Neural progenitor cell (in vitro differentiated cells): ENCODE measurements around the gene SLC44A1. TPM values are rescaled to one million over a fixed set of nuclear protein-coding genes. Genes with fewer than 3 reads are reported as not detected.

Experiments
- DNase-seq: peaks from one replicate; pipeline ENCODE4 v3.0.0-alpha.2; 2016; ENCODE audit warnings: low spot score
- H2AFZ ChIP-seq: fragments of 200-600 bp; sonication (generic); replicated peaks from 2 replicates; pipeline ENCODE4 v1.6.1; 2016; ENCODE audit warnings: antibody characterized with exemption
- H3F3A ChIP-seq: fragments of 200-600 bp; sonication (generic); 2 replicates; pipeline ENCODE4 v1.6.1; 2016; ENCODE audit warnings: antibody characterized with exemption, low read depth
- H3K27ac ChIP-seq: fragments of 200-600 bp; sonication (generic); 2 replicates; pipeline ENCODE4 v1.5.1; 2016; ENCODE audit warnings: mild to moderate bottlenecking
- H3K27me3 ChIP-seq: fragments of 200-600 bp; sonication (generic); 2 replicates; pipeline ENCODE4 v1.6.1; 2016; ENCODE audit warnings: mild to moderate bottlenecking, moderate library complexity
- H3K36me3 ChIP-seq: fragments of 200-600 bp; sonication (generic); 2 replicates; pipeline ENCODE4 v1.5.1; 2016
- H3K4me1 ChIP-seq: fragments of 200-600 bp; sonication (generic); 2 replicates; pipeline ENCODE4 v1.6.1; 2016; ENCODE audit warnings: mixed run types
- H3K4me2 ChIP-seq: fragments of 200-600 bp; sonication (generic); 2 replicates; pipeline ENCODE4 v1.6.1; 2016
- H3K4me3 ChIP-seq: fragments of 200-600 bp; sonication (generic); 2 replicates; pipeline ENCODE4 v1.5.1; 2016
- H3K79me2 ChIP-seq: fragments of 200-600 bp; sonication (generic); 2 replicates; pipeline ENCODE4 v1.6.1; 2016; ENCODE audit warnings: low read depth
- H3K9ac ChIP-seq: fragments of 200-600 bp; sonication (generic); 2 replicates; pipeline ENCODE4 v1.6.1; 2016
- H3K9me3 ChIP-seq: fragments of 200-600 bp; sonication (generic); 2 replicates; pipeline ENCODE4 v1.5.1; 2016; ENCODE audit warnings: low read depth
- H4K20me1 ChIP-seq: fragments of 200-600 bp; sonication (generic); 2 replicates; pipeline ENCODE4 v1.6.1; 2016; ENCODE audit warnings: low read depth
- H3K27ac Mint-ChIP-seq: 3 replicates; pipeline ENCODE4 v1.8.0; 2021; ENCODE audit warnings: mixed read lengths
- H3K27me3 Mint-ChIP-seq: 2 replicates; pipeline ENCODE4 v1.8.0; 2022; ENCODE audit warnings: low read depth, mild to moderate bottlenecking, inconsistent platforms, moderate library complexity, mixed read lengths; ENCODE audit not compliant: insufficient read depth
- H3K36me3 Mint-ChIP-seq: 3 replicates; pipeline ENCODE4 v1.8.0; 2021; ENCODE audit warnings: mixed read lengths
- H3K4me1 Mint-ChIP-seq: 3 replicates; pipeline ENCODE4 v1.8.0; 2021; ENCODE audit warnings: mixed read lengths
- H3K4me3 Mint-ChIP-seq: 3 replicates; pipeline ENCODE4 v1.8.0; 2021; ENCODE audit warnings: mild to moderate bottlenecking, moderate library complexity, mixed read lengths
- H3K9me3 Mint-ChIP-seq: 3 replicates; pipeline ENCODE4 v1.8.0; 2020; ENCODE audit warnings: mixed read lengths
- EZH2 ChIP-seq: fragments of 200-600 bp; sonication (generic); IDR thresholded peaks from 2 replicates; pipeline ENCODE4 v1.6.1; 2017; ENCODE audit warnings: antibody characterized with exemption, mild to moderate bottlenecking, moderate library complexity
- EZH2phosphoT487 ChIP-seq: fragments of 200-600 bp; sonication (generic); IDR thresholded peaks from 2 replicates; pipeline ENCODE4 v1.6.1; 2017; ENCODE audit warnings: antibody characterized with exemption
- total RNA-seq: library from RNA; depleted of rRNA; stranded (reverse); fragments of >200 nt; gene quantifications from 2 replicates; pipeline ENCODE4 v1.2.3, GENCODE V29; 2015; ENCODE audit warnings: low replicate concordance
- TF ChIP-seq, protein P1 (sequence below): fragments of 200-600 bp; sonication (generic); IDR thresholded peaks from 2 replicates; pipeline ENCODE4 v1.5.1; 2017; ENCODE audit warnings: antibody characterized with exemption, mild to moderate bottlenecking

SLC44A1 gene
- total RNA-seq, 1 donor from 2014 or later: 41.4 TPM

DNA sequence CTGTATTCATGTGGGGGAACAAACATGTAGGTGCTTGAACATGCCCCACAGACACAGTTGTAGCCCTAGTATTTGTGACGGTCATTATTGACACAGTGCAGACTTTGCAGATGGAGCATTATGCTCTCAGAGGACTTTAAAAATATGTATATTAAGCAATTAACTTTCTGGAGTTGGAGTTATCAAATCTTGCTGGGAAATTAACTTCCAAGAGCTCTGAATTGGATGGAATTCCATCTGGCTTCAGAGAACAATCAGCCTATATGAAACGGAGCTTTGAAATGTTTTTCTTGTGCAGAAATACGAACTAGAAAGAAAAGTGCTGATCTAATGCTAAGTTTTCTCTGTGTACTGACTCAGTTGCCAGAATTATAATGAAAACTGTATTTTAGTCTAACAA lies 152.4 kb downstream of the SLC44A1 start:
- H3K4me1 ChIP-seq: peaks cover 32% of the 10 kb centered on the region
- Mint-ChIP-seq H3K27me3 (no peaks in the 10 kb centered on the region), H3K36me3 (peaks cover 1% of the 10 kb centered on the region), H3K27ac (no peak overlapping the region), H3K9me3 (no peaks in the 10 kb centered on the region), H3K4me1 (peaks cover 12% of the 10 kb centered on the region), H3K4me3 (no peak overlapping the region)
- H3K79me2 ChIP-seq: no peaks in the 10 kb centered on the region
- no peak overlapping the region for H3K27ac ChIP-seq
- H3F3A ChIP-seq: peaks cover 22% of the 10 kb centered on the region
- H4K20me1 ChIP-seq: no peaks in the 10 kb centered on the region
- H3K4me3 ChIP-seq: no peak overlapping the region
- H3K9me3 ChIP-seq: no peaks in the 10 kb centered on the region
- H2AFZ ChIP-seq: no peak overlapping the region
- no peak overlapping the region for H3K4me2 ChIP-seq
- no peaks in the 10 kb centered on the region for H3K27me3 ChIP-seq
- DNase-seq: no peak
- H3K9ac ChIP-seq: no peak overlapping the region
- TF ChIP-seq EZH2 (no peak), EZH2phosphoT487 (no peak)
- TF ChIP-seq, protein P1, sequence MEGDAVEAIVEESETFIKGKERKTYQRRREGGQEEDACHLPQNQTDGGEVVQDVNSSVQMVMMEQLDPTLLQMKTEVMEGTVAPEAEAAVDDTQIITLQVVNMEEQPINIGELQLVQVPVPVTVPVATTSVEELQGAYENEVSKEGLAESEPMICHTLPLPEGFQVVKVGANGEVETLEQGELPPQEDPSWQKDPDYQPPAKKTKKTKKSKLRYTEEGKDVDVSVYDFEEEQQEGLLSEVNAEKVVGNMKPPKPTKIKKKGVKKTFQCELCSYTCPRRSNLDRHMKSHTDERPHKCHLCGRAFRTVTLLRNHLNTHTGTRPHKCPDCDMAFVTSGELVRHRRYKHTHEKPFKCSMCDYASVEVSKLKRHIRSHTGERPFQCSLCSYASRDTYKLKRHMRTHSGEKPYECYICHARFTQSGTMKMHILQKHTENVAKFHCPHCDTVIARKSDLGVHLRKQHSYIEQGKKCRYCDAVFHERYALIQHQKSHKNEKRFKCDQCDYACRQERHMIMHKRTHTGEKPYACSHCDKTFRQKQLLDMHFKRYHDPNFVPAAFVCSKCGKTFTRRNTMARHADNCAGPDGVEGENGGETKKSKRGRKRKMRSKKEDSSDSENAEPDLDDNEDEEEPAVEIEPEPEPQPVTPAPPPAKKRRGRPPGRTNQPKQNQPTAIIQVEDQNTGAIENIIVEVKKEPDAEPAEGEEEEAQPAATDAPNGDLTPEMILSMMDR: no peak
- no peaks in the 10 kb centered on the region for H3K36me3 ChIP-seq

- Histone ChIP-seq H3K4me2 (no peak overlapping the region), H3F3A (peaks cover 21% of the 10 kb centered on the region), H4K20me1 (no peaks in the 10 kb centered on the region), H3K27me3 (no peaks in the 10 kb centered on the region), H3K79me2 (no peaks in the 10 kb centered on the region), H3K4me3 (no peak overlapping the region), H3K4me1 (peaks cover 33% of the 10 kb centered on the region), H3K9ac (no peak overlapping the region), H3K9me3 (no peaks in the 10 kb centered on the region), H3K36me3 (no peaks in the 10 kb centered on the region), H2AFZ (no peak overlapping the region), H3K27ac (peak overlapping the region; percentile 42)
- Mint-ChIP-seq H3K36me3 (peaks cover 1% of the 10 kb centered on the region), H3K4me1 (peaks cover 8% of the 10 kb centered on the region), H3K4me3 (no peak overlapping the region), H3K9me3 (no peaks in the 10 kb centered on the region), H3K27ac (no peak overlapping the region), H3K27me3 (no peaks in the 10 kb centered on the region)
- peak; percentile 62 for DNase-seq
- no peak for TF ChIP-seq EZH2
- TF ChIP-seq, protein P1: no peak
- TF ChIP-seq EZH2phosphoT487: no peak
Observed at GRCh38 chr9:105399117-105399516, 154.7 kb downstream of the SLC44A1 start.

- Mint-ChIP-seq H3K4me1 (peaks cover 12% of the 10 kb centered on the region), H3K27ac (no peak overlapping the region), H3K36me3 (peaks cover 3% of the 10 kb centered on the region), H3K4me3 (no peak overlapping the region), H3K27me3 (no peaks in the 10 kb centered on the region), H3K9me3 (peaks cover 3% of the 10 kb centered on the region)
- TF ChIP-seq EZH2phosphoT487 (no peak), EZH2 (no peak)
- TF ChIP-seq, protein P1: no peak
- Histone ChIP-seq H3K9me3 (no peaks in the 10 kb centered on the region), H3K4me2 (no peak overlapping the region), H3F3A (peaks cover 21% of the 10 kb centered on the region), H3K79me2 (no peaks in the 10 kb centered on the region), H4K20me1 (no peaks in the 10 kb centered on the region), H2AFZ (no peak overlapping the region), H3K4me1 (peaks cover 40% of the 10 kb centered on the region), H3K27me3 (no peaks in the 10 kb centered on the region), H3K27ac (no peak overlapping the region), H3K9ac (no peak overlapping the region), H3K36me3 (no peaks in the 10 kb centered on the region), H3K4me3 (no peak overlapping the region)
- peak; percentile 45 for DNase-seq
Observed at GRCh38 chr9:105401651-105402050, 157.2 kb downstream of the SLC44A1 start.
